A549 (cell line): ENCODE measurements around the gene COL3A1.

ENCODE experiments used
- CBX8 ChIP-seq: fragments of 200-600 bp; sonication (generic); IDR thresholded peaks from 2 replicates; pipeline ENCODE4 v1.6.1; 2016
- CEBPB ChIP-seq, 2 experiments: fragments of >200 bp in 1 of 2; sonication (Bioruptor Twin) in 1 of 2; formaldehyde crosslinking in 1 of 2; IDR thresholded peaks; 2 replicates each; pipeline ENCODE4 v1.6.1; 2012 to 2016
- CTCF ChIP-seq: fragments of >200 bp; sonication (Bioruptor Twin); formaldehyde crosslinking; IDR thresholded peaks from 3 replicates; pipeline ENCODE4 v1.5.1; 2016
- HOXA7 ChIP-seq: fragments of 250-450 bp; sonication (Bioruptor Pico); IDR thresholded peaks from 2 replicates; pipeline ENCODE4 v1.5.0; 2020; ENCODE audit warnings: mild to moderate bottlenecking, moderate library complexity
- JUN ChIP-seq, 2 experiments: fragments of >200 bp; sonication (Bioruptor Twin); formaldehyde crosslinking; IDR thresholded peaks; 2 replicates in 1 of 2; 3 replicates in 1 of 2; pipeline ENCODE4 v1.6.1; 2016 to 2017
- POLR2A ChIP-seq: IDR thresholded peaks from 2 replicates; pipeline ENCODE4 v1.6.1; 2012; ENCODE audit warnings: mild to moderate bottlenecking, low read length
- RAD21 ChIP-seq, 2 experiments: fragments of >200 bp in 1 of 2; sonication (Bioruptor Twin) in 1 of 2; formaldehyde crosslinking in 1 of 2; IDR thresholded peaks in 1 of 2; conservative IDR thresholded peaks in 1 of 2; 2 replicates in 1 of 2; 3 replicates in 1 of 2; pipeline ENCODE4 v1.6.1; 2012 to 2018; ENCODE audit warnings: inconsistent platforms in 1 of 2
- ZC3H11A ChIP-seq: fragments of 450-650 bp; IDR thresholded peaks from 2 replicates; pipeline ENCODE4 v1.6.1; 2014; ENCODE audit warnings: antibody characterized with exemption, mild to moderate bottlenecking
- TF ChIP-seq, protein P1 (sequence below): IDR thresholded peaks from 2 replicates; pipeline ENCODE4 v1.6.1; 2012

GRCh38 chr2:188993247-188993646, 19.1 kb downstream of the COL3A1 start:
- no peak for TF ChIP-seq CTCF
- TF ChIP-seq, protein P1, sequence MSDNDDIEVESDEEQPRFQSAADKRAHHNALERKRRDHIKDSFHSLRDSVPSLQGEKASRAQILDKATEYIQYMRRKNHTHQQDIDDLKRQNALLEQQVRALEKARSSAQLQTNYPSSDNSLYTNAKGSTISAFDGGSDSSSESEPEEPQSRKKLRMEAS, result no peak
- no peak for TF ChIP-seq CEBPB (IDR thresholded peaks at IDR 0.05)
- TF ChIP-seq POLR2A, result no peak
- TF ChIP-seq HOXA7, result no peak
- TF ChIP-seq CBX8, result no peak
- no peak for TF ChIP-seq ZC3H11A
- TF ChIP-seq RAD21 (conservative IDR thresholded peaks at IDR 0.05 in 1 of 2, IDR thresholded peaks at IDR 0.05 in 1 of 2), result no peak
- TF ChIP-seq JUN (IDR thresholded peaks at IDR 0.05), result no peak
